Measurements from ENCODE around the gene LHCGR.
"Not testable (repeated sequence)": the region's sequence is repeated elsewhere in the genome, so short reads cannot be mapped to it uniquely, and the experiment has no call there.

The LHCGR gene

GRCh38 chr2:48703621-48704020 is 51.9 kb downstream of the LHCGR start:
- not testable (repeated sequence) for DNase-seq (ENCODE audit: low spot score in 2 of 2); H3K36me3 Mint-ChIP-seq; H3K4me3 Mint-ChIP-seq

GRCh38 chr2:48699348-48699930 is 56.1 kb downstream of the LHCGR start:
- Mint-ChIP-seq H3K27ac (no peak overlapping the region), H3K36me3 (no peaks in the 10 kb centered on the region), H3K4me3 (no peak overlapping the region), H3K4me1 (no peaks in the 10 kb centered on the region), H3K9me3 (no peaks in the 10 kb centered on the region)
- ATAC-seq (no peak), DNase-seq (ENCODE audit: low spot score in 2 of 2) (no peak)

More at GRCh38 chr2:48703621-48704020, 51.9 kb downstream of the LHCGR start:
- H3K4me1 Mint-ChIP-seq, ATAC-seq, H3K27ac Mint-ChIP-seq, H3K9me3 Mint-ChIP-seq: not testable (repeated sequence)

- H3K27ac Mint-ChIP-seq = no peak overlapping the region
These were observed 58.6 kb downstream of the LHCGR start for GRCh38 chr2:48696881-48697280.

GRCh38 chr2:48695991-48696390 is 59.5 kb downstream of the LHCGR start:
- ATAC-seq = no peak
- DNase-seq (ENCODE audit: low spot score in 2 of 2) = no peak
- H3K36me3 Mint-ChIP-seq = no peaks in the 10 kb centered on the region
- no peaks in the 10 kb centered on the region for H3K4me1 Mint-ChIP-seq
- no peaks in the 10 kb centered on the region for H3K9me3 Mint-ChIP-seq
- no peak overlapping the region for H3K27ac Mint-ChIP-seq
- H3K4me3 Mint-ChIP-seq = no peak overlapping the region

More at GRCh38 chr2:48696881-48697280, 58.6 kb downstream of the LHCGR start:
- Mint-ChIP-seq H3K9me3 (no peaks in the 10 kb centered on the region), H3K4me1 (no peaks in the 10 kb centered on the region), H3K36me3 (no peaks in the 10 kb centered on the region), H3K4me3 (no peak overlapping the region)
- no peak for DNase-seq (ENCODE audit: low spot score in 2 of 2)
- ATAC-seq = no peak

- H3K36me3 Mint-ChIP-seq = no peaks in the 10 kb centered on the region
- H3K9me3 Mint-ChIP-seq = no peaks in the 10 kb centered on the region
- no peak overlapping the region for H3K27ac Mint-ChIP-seq
- ATAC-seq (no peak), DNase-seq (ENCODE audit: low spot score in 2 of 2) (no peak)
- H3K4me3 Mint-ChIP-seq = no peak overlapping the region
- no peaks in the 10 kb centered on the region for H3K4me1 Mint-ChIP-seq
These were observed 61.4 kb downstream of the LHCGR start for GRCh38 chr2:48694149-48694548.

GRCh38 chr2:48693645-48694044 is 61.9 kb downstream of the LHCGR start:
- no peaks in the 10 kb centered on the region for H3K4me1 Mint-ChIP-seq
- H3K36me3 Mint-ChIP-seq = no peaks in the 10 kb centered on the region
- H3K4me3 Mint-ChIP-seq = no peak overlapping the region
- no peak overlapping the region for H3K27ac Mint-ChIP-seq
- no peak for ATAC-seq
- H3K9me3 Mint-ChIP-seq = no peaks in the 10 kb centered on the region
- no peak for DNase-seq (ENCODE audit: low spot score in 2 of 2)

- no peak overlapping the region for H3K27ac Mint-ChIP-seq
- H3K9me3 Mint-ChIP-seq = no peaks in the 10 kb centered on the region
- DNase-seq (ENCODE audit: low spot score in 2 of 2) (no peak), ATAC-seq (no peak)
- H3K4me3 Mint-ChIP-seq = no peak overlapping the region
- H3K4me1 Mint-ChIP-seq = no peaks in the 10 kb centered on the region
- H3K36me3 Mint-ChIP-seq = no peaks in the 10 kb centered on the region
These were observed 62.5 kb downstream of the LHCGR start for GRCh38 chr2:48693066-48693465.

GRCh38 chr2:48691935-48692691 is 63.4 kb downstream of the LHCGR start:
- H3K4me1 Mint-ChIP-seq = no peaks in the 10 kb centered on the region

GRCh38 chr2:48685126-48685525 is 70.4 kb downstream of the LHCGR start:
- DNase-seq (ENCODE audit: low spot score in 2 of 2) (no peak), ATAC-seq (no peak)
- no peak overlapping the region for H3K4me3 Mint-ChIP-seq
- H3K9me3 Mint-ChIP-seq = no peaks in the 10 kb centered on the region
- no peaks in the 10 kb centered on the region for H3K36me3 Mint-ChIP-seq
- no peak overlapping the region for H3K27ac Mint-ChIP-seq
- H3K4me1 Mint-ChIP-seq = no peaks in the 10 kb centered on the region

More at GRCh38 chr2:48691935-48692691, 63.4 kb downstream of the LHCGR start:
- ATAC-seq (no peak), DNase-seq (ENCODE audit: low spot score in 2 of 2) (no peak)
- Mint-ChIP-seq H3K4me3 (no peak overlapping the region), H3K9me3 (no peaks in the 10 kb centered on the region), H3K27ac (no peak overlapping the region), H3K36me3 (no peaks in the 10 kb centered on the region)

GRCh38 chr2:48677450-48677849 is 78.1 kb downstream of the LHCGR start:
- ATAC-seq (no peak), DNase-seq (ENCODE audit: low spot score in 2 of 2) (no peak)
- no peak overlapping the region for H3K27ac Mint-ChIP-seq
- no peaks in the 10 kb centered on the region for H3K9me3 Mint-ChIP-seq
- H3K4me3 Mint-ChIP-seq = no peak overlapping the region
- H3K36me3 Mint-ChIP-seq = no peaks in the 10 kb centered on the region
- H3K4me1 Mint-ChIP-seq = no peaks in the 10 kb centered on the region

- Mint-ChIP-seq H3K36me3 (no peaks in the 10 kb centered on the region), H3K27ac (no peak overlapping the region), H3K4me3 (no peak overlapping the region), H3K9me3 (no peaks in the 10 kb centered on the region), H3K4me1 (no peaks in the 10 kb centered on the region)
- ATAC-seq = no peak
- DNase-seq (ENCODE audit: low spot score in 2 of 2) = no peak
These were observed 80.6 kb downstream of the LHCGR start for GRCh38 chr2:48674933-48675332.

GRCh38 chr2:48673581-48673980 is 81.9 kb downstream of the LHCGR start:
- no peak overlapping the region for H3K4me3 Mint-ChIP-seq
- no peaks in the 10 kb centered on the region for H3K36me3 Mint-ChIP-seq
- no peak for ATAC-seq
- DNase-seq (ENCODE audit: low spot score in 2 of 2) = no peak
- H3K27ac Mint-ChIP-seq = no peak overlapping the region
- no peaks in the 10 kb centered on the region for H3K4me1 Mint-ChIP-seq
- no peaks in the 10 kb centered on the region for H3K9me3 Mint-ChIP-seq

GRCh38 chr2:48668992-48669391 is 86.5 kb downstream of the LHCGR start:
- no peaks in the 10 kb centered on the region for H3K4me1 Mint-ChIP-seq
- no peaks in the 10 kb centered on the region for H3K9me3 Mint-ChIP-seq
- H3K27ac Mint-ChIP-seq = no peak overlapping the region

GRCh38 chr2:48651158-48651790 is 104.2 kb downstream of the LHCGR start:
- Mint-ChIP-seq H3K9me3 (no peaks in the 10 kb centered on the region), H3K27ac (no peak overlapping the region), H3K36me3 (no peaks in the 10 kb centered on the region), H3K4me3 (no peak overlapping the region), H3K4me1 (no peaks in the 10 kb centered on the region)
- DNase-seq (ENCODE audit: low spot score in 2 of 2) = no peak
- no peak for ATAC-seq

More at GRCh38 chr2:48668992-48669391, 86.5 kb downstream of the LHCGR start:
- no peak for DNase-seq (ENCODE audit: low spot score in 2 of 2)
- no peak overlapping the region for H3K4me3 Mint-ChIP-seq
- ATAC-seq = no peak
- H3K36me3 Mint-ChIP-seq = no peaks in the 10 kb centered on the region

GRCh38 chr2:48638261-48638660 is 117.3 kb downstream of the LHCGR start:
- no peaks in the 10 kb centered on the region for H3K4me1 Mint-ChIP-seq
- H3K27ac Mint-ChIP-seq = no peak overlapping the region
- H3K36me3 Mint-ChIP-seq = no peaks in the 10 kb centered on the region
- H3K4me3 Mint-ChIP-seq = no peak overlapping the region
- no peak for ATAC-seq
- DNase-seq (ENCODE audit: low spot score in 2 of 2) = no peak
- peaks cover 9% of the 10 kb centered on the region for H3K9me3 Mint-ChIP-seq

Measured in stimulated activated effector memory CD8-positive, alpha-beta T cell treated with anti-CD3 and anti-CD28 coated beads, Interleukin-12 subunit alpha, Interleukin-12 subunit beta, amount 100 ng/mL, for 72 hours (primary cell).